Left kidney (tissue), 2 donors: ENCODE data around the gene ZNF747. TPM values are rescaled to one million over a fixed set of nuclear protein-coding genes. Genes with fewer than 3 reads are reported as not detected.

Experiments
- DNase-seq: peaks from one replicate; pipeline ENCODE4 v3.0.0-alpha.2; 2013
- polyA plus RNA-seq: library from polyadenylated mRNA; unstranded; fragments of 120-200 nt; gene quantifications from one replicate; pipeline ENCODE4 v1.2.1, GENCODE V29; 2013; ENCODE audit not compliant: insufficient read length

Gene ZNF747
- polyA plus RNA-seq, 1 donor: 9.4 TPM

DNA sequence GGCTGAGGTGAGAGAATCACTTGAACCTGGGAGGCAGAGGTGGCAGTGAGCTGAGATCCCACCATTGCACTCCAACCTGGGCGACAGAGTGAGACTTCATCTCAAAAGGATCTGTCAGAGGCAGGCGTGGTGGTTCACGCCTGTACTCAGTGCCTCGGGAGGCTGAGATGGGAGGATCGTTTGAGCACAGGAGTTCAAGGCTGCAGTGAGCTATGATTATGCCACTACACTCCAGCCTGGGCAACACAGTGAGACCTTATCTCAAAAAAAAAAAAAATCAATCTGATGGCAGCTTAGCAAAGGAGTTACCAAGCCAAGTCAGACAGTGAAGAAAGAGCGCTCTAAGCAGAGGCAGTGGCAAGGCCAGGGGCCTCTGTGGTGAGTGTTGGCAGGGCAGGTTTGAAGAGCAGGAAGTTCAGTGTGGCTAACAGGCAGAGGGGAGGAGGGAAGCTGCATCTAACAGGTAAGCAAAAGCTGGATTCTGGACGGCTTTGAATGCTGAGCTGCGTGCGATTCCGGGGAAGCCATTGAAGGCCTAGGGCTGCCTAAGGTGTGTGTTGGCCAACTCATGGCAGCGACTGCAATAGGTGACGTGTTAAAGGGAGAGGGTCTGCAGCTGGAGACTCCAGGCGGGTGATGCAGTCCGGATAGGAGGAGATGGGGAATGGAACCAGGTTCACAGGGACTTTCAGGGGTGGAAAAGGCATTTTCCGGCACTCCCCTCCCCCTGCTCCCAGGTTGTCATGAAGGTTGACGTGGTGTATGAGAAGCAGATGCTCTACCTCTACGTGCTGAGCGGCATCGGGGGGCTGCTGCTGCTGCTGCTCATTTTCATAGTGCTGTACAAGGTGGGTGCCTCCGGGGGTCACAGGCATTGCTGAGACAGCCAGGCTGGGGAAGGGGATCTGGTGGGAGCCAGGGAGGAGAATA lies 15.3 kb downstream of the ZNF747 start:
- no peak for DNase-seq

- DNase-seq: no peak
These were observed 16.1 kb downstream of the ZNF747 start for GRCh38 chr16:30518552-30518951.

DNA sequence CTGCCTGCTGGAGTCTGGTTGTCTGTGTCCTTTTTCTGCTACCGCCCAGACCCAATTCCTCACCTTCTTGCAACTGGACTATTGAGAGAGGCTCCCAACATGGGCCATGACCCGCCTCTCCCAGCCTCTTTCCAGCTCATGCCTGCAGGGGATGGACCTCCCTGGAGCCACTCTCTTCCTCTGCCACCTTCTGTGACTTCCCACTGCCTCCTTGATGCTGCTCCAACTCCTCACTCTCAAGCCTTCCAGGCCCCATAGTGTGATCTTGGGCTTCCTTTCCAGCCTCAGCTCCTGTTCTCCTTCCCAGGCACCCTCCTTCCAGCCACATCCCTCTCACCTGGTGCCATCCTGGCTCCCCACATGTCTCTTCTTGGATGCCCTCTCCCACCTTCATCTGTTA lies 19.4 kb downstream of the ZNF747 start:
- DNase-seq: no peak

DNA sequence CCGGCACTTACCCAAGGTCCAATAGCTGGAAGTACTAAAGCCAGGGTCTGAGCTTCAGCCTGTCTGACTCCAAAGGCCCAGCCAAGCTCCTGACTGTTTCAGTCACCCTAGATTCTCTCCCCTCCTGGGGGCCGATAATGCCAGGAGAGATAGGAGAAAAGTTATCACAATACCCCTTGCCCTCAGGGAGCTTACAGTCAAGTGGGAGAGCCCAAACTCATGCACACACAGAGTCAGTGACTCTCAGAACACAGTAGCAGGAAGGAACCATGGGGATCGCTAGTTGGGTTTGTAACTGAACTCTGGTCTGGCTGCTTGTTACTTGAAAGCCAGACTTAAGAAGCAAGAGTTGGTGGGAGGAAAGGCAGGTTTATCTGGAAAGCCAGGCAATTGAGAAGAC lies 23.1 kb downstream of the ZNF747 start:
- DNase-seq: no peak

DNA sequence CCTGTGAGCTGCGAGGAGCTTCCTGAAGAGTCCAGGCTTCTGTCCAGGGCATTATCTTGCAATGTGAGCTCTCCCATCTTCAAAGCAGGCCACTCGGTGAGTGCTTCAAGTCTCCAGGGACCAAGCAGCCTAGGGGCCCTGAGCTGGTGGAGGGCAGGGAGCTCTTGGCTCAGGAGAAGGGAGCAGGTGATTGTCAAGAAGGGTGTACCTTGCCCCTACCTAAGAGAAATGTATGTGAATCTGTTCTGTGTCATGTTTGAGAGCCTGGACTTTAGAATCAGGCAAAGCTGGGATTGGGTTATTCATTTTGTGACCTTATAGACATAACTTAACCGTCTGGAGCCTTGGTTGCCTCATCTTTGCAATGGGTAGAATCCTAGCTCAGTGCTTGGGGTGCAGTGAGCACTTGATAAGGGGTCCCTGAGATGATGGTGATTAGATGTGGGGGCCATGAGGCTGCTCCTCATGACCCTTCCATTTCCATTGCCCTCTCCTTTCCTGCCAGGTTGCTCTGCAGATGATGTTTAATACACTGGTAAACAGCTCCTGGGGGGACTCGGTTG lies 24.2 kb downstream of the ZNF747 start:
- no peak for DNase-seq

DNA sequence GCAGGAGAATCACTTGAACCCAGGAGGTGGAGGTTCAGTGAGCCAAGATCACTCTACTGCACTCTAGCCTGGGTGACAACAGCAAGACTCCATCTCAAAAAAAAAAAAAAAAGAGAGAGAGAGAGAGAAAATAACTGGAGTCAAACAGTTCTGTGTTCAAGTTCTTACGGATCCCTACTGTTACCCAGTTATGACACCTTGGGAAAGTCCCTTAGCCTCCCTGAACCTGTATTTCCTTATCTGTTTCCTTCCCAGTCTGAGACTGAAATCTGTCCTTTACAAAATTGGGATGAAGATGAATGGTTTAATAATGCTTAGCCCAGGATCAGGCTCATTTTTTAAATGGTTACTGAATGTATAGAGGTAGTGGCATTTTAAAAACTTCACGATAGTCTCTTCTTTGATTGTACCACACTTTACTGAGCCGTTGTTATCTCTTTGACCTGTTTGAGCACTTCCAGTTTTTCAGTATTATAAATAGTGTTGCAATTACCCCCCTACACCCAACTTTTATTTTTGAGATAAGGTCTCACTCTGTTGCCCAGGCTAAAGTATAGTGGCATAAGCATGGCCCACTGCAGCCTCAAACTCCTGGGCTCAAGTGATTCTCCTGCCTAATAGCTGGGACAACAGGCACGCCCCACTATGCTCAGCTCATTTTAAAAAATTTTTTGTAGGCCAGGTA lies 25.4 kb downstream of the ZNF747 start:
- DNase-seq: no peak

DNA sequence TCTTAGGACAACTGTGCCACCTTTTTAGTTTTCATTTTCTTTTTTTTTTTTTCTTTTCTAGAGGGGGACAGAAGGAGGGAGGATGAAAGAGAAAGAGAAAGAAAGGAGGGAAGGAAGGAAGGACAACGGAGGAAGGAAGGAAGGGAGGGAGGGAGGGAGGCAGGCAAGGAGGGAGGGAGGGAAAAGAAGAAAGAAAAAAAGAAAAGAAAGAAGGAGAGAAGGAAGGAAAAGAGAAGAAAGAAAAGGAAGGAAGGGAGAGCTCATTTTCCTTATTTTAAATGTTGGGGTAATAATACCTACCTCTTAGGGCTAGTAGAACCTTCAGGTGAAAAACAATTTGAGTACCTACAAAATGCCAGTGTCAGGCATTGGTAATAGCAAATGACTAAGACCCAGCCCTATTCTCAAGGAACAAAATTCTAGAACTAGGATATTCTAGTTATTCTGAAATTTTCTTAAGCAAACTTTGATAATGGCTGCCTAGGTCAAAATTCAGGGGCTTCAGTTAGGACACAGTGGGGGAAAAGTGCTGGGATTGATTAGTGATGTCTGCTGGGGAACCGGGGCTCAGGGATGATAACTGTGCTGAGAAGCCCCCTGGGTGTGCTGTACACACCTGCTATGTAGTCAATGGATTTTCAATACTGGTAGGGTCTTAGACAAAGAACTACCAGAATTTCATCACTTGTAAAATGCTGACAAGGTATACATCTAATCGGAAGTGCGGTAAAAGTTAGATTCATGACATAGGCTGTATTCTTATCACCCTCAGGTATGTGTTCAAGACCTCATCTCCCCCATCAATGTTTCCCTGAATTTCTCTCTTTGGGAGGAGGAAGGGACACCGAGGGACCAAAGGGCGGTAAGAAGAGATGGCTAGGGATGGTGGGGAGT lies 31.0 kb downstream of the ZNF747 start:
- DNase-seq: no peak

DNA sequence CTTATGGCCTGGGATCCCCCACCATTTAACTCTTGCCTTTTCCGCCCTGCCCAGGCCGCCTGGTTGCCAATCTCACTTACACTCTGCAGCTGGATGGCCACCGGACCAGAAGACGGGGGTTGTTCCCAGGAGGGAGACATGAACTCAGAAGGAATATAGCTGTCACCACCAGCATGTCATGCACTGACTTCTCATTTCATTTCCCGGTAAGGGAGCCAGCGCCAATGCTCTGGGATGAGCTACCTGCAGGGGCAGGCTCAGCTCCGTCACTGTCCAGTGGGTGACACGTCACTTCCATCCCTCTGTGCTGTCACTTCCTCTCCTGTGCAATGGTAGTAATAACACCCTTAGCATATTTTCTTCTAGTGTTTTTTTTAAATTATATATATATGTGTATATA lies 35.4 kb downstream of the ZNF747 start:
- no peak for DNase-seq

GRCh38 chr16:30494709-30495108 lies 39.9 kb downstream of the ZNF747 start:
- no peak for DNase-seq

DNA sequence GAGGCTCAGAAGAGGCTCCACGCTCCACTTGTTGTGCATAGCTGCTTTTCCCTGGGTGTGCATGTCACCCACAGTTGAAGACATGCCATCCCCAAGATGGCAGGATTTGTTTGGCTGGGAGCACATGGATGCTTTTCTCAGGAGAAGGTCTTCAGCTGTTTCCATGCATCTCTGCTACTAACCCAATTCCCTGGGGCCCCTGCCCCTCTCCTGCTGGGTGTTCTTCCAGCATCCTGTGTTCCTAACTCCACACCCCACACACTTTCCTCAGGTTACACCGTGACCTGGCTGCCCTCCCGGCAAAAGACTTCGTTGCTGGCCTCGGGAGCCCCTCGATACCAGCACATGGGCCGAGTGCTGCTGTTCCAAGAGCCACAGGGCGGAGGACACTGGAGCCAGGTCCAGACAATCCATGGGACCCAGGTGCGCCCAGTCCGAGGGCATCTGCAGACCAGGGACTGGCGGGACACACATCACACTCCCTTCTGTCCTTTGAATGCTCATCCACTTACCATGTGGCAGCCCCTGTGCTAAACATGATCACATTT lies 40.6 kb downstream of the ZNF747 start:
- DNase-seq: no peak

- no peak for DNase-seq
These were observed 42.8 kb downstream of the ZNF747 start for GRCh38 chr16:30491744-30492308.

DNA sequence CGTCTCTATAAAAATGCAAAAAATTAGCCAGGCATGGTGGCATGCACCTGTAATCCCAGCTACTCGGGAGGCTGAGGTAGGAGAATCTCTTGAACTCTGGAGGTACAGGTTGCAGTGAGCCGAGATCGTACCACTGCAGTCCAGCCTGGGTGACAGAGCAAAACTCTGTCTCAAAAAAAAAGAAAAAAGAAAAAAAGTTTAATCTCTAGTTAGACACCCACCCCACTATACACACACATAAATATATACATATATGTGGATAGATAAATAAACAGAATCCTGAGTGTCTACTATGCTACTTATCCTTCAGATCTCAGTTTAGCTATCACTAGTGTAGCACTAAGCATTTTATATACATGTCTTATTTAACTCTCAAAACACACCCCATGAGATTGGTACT lies 43.4 kb downstream of the ZNF747 start:
- DNase-seq: no peak

DNA sequence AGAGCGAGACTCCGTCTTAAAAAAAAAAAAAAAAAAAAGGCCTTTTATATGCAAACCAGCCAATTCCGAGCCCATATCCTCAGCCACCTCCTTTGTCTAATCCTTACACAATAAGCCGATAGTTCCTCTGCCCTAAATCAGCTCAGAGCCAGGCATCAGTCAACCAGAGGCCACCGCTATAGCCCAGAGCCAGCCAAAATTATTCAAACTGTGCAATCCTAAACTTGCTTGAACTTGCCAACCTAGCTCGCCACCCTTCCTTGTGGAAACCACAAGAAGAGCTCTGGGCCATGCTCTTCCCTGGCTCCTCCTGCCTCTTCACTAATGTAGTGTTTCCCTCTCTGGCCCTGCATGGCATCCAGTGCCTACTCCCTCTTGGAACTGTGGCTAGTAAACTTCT lies 44.4 kb downstream of the ZNF747 start:
- DNase-seq: no peak

DNA sequence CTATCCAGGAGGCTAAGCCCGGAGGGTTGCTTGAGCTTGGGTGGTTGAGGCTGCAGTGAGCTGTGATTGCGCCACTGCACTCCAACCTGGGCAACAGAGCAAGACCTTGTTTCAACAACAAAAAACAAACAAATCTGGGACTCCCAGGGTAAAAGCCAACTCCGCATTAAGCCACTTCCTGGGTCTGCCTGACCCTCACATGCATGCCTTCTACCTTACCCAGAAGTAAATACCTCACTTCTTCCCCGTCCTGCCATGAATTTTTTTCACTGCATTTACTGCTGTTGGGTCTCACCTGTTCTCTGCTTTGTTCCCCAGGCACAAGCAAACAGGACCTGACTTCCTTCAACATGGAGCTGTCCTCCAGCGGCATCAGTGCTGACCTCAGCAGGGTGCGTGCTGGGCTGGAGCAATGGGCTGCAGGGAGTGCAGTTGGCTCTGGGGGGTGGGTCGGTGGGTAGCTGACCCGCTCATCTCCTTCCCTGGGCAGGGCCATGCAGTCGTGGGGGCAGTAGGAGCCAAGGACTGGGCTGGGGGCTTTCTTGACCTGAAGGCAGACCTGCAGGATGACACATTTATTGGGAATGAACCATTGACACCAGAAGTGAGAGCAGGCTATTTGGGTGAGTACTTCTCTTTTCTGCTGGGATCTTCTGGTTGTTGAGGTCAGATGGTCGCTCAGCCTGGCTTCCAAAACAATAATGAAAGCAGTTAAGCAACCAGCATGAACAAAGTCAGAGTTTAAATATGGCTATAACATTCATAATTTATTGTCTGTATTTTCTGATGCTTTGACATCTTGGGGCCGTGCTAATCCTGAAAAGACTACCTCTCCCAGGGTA lies 45.7 kb downstream of the ZNF747 start:
- no peak for DNase-seq

- DNase-seq: no peak
These were observed 48.7 kb downstream of the ZNF747 start for GRCh38 chr16:30485818-30486436.

DNA sequence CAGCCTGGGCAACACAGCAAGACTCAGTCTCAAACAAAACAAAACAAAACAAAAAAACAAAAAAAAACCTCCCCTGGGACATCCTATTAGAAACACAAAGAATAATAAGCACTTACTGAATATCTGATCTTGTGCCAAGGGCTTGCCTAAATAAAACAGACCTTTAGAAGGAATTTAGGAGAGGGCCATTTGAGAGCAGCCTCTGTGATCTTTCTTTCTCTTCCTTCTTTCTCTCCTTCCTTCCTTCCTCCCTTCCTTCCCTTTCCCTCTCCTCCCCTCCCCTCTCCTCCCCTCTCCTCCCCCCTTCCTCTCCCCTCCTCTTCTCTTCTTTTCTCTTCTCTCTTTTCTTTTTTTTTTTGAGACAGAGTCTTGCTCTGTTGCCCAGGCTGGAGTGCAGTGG lies 49.8 kb downstream of the ZNF747 start:
- DNase-seq: no peak

GRCh38 chr16:30482366-30482765 lies 52.3 kb downstream of the ZNF747 start:
- DNase-seq: no peak

DNA sequence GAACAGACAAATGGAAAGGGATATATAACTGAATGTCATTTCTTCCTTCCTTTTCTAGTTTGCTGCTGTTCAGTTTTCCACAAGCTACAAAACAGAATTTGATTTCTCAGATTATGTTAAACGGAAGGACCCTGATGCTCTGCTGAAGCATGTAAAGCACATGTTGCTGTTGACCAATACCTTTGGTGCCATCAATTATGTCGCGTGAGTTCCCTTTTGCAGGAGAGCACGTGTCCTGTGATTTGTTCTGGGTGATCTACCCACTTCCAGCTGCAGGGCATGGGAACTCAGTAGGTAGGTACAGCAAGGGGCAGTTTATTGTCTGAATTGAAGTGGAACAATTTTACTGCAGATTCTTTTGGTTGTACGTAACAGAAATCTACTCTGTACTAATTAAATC lies 53.3 kb downstream of the ZNF747 start:
- DNase-seq: no peak
